Hippocampal formation (tissue), 2 donors: Measurements from ENCODE around the gene ATP4B.

Experiments used
- DNase-seq, 2 donors: peaks; one replicate each; lab custom pipeline; 2025; lab: John Stamatoyannopoulos, UW

ATP4B gene

DNA sequence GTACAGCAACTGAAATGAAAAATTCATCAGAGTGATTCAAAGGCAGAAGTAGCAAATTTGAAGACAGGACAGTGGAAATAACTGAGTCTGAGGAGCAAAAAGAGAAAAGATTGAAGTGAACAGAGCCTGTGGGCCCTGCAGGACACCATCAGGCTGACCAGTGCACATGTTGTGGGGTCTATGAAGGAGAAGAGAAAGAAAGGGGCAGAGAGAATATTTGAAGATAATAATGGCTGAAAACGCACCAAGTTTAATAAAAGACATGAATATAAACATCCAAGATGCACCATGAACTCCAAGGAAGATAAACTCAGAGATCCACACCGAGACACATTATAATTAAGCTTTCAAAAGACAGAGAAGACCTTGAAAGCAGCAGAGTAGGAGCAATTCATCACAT, 15.4 kb downstream of the ATP4B start:
- DNase-seq: no peak

- no peak for DNase-seq
Measured at GRCh38 chr13:113641426-113641825, 16.6 kb downstream of the ATP4B start.

DNA sequence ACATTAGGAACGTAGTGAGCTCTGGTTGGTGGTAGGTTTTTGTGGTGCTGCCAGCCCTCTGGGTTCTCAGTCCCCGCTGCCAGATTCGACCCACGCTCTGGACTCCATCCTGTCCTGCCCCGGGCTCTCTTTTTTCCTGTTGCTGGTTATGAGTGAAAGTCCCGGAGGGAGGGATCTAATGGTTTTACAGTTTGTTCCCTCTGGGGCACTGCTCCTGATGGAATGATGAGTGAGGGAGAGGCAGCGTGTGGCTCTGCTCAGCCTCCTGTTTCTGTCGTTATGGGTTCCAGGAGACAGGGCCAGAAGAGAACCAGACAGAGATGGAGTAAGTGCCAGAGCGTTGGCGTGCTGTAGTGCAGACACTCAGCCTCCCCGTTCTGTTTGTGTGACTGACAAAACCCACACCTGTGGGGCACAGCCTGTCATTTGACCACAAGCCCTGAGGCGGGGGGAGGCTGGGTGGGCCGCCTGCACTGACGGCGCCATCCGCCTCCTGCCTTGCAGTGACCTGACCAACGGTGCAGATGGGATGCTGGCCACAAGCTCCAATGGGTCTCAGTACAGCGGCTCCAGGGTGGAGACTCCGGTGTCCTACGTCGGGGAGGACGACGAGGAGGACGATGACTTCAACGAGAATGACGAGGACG, 18.3 kb downstream of the ATP4B start:
- no peak for DNase-seq

DNA sequence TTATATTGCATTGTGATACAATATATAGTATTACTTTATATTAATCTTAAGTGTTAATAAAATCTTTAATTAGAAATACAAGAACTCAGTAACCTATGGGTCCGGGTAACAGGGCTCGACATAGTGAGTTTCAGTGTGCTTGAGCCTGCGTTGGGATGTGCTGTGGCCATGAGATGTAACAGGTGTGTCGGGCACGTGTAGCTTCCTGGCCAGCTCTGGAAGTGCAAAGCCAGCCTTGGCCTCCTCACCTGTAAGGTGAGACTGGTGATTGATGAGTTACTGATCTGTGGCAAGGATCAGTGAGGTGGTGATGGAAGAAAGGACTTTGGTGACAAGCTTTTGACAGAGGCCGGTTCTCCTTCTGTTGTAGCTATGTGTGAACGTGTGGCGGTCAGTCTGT, 19.2 kb downstream of the ATP4B start:
- no peak for DNase-seq

DNA sequence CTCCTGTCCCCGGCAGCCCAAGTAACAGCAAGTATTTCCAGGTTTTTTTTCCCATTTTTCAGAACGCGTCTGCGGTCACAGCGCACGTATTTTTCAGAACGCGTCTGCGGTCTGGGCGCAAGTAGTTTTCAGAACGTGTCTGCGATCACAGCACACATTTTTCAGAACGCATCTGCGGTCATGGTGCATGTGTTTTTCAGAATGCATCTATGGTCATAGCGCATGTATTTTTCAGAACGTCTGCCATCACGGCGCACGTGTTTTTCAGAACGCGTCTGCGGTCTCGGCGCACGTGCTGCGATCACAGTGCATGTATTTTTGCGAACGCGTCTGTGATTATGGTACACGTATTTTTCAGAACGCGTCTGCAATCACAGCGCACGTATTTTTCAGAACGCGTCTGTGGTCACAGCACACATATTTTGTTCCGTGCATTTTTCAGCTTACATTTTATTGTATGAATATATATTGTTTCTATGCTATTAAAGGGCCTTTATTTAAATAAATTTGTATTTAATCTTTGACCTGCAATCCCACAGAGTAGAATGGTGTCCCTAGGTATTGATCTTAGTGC, 19.7 kb downstream of the ATP4B start:
- no peak for DNase-seq

DNA sequence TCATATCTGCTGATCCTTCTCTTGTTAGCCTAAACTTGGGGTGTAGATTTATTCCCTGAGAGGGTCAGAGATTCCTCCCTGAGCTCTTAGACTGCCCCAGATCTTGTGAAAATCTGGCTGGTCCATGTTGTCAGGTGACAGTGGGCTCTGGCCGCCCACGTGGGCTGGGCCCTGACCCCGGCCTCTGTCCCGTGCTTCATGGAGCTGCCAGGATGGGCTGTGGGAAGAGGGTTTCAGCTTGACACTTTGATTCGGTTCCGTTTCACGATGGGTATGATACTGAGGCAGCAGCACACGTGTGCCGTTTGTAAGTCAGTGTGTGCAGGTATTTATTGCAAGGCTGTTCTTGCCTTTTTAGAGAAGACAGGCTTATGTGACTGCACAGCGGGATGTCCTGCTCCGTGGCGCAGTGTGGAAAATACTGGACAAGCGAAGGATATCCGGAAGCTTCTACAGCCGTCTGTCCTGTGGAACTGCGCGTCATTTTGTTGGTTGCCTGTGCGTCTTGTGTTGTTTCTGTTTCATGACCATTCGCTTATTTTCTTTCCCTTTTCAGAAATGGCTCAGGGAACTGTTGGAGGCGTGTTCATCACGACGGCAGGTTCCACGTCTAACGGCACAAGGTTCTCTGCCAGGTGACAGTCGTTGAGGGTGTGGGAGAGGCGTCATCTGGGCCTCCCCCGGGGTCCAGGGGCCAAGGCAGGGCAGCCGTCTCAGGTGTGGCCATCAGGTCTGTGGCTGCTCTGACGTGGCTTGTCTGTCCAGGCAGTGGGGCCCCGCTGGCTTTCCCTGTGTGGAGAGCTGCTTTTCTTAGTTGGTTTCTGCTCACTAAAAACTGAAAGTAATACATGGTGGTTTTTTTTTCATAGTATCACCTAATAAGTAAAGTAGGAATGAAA, 20.5 kb downstream of the ATP4B start:
- no peak for DNase-seq

DNA sequence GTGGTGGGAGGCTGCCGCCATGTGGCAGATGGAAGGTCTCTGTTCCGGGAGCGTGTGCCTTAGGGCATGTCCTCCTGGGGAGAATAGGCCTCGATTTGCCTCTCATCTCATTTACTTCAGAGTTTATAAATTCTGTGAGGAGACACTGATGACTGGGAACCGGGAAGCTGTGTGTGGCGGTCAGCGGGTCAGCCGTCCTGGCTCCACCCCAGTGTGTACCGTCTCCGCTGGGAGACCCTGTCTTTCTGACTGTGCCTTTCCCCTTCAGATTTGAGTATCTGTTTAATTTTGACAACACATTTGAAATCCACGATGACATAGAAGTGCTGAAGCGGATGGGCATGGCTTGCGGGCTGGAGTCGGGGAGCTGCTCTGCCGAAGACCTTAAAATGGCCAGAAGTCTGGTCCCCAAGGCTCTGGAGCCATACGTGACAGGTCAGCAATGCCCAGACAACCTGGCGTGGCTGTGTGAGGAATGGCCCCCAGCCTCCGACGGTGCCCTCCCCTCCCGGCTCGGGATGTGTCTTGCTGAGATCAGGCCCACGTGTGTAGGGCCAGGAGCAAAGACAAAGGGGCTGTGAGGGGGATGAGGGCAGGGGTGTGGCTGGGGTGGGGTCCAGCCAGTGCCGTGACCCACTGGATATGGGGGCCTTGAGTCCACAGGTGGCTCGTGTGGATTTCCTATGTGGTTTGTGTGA, 21.6 kb downstream of the ATP4B start:
- no peak for DNase-seq

DNA sequence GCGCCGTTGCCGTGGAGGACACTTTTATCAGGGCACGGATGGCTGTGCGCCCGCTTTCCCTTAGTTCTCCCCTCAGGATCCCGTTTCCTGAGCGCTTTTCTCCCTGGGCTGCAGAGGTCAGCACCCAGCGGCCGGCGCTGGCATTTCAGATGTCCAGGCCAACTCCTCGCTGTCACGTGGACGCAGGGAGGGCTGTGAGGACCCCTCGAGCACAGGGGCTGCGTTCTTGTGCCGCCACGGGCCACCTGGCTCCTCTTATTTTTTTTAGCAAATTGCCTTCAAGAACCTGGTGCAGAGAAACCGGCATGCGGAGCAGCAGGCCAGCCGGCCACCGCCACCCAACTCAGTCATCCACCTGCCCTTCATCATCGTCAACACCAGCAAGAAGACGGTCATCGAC, 22.3 kb downstream of the ATP4B start:
- no peak for DNase-seq

- DNase-seq: no peak
Measured at GRCh38 chr13:113635048-113635420, 23.0 kb downstream of the ATP4B start.

GRCh38 chr13:113634279-113635047, 23.5 kb downstream of the ATP4B start:
- no peak for DNase-seq

DNA sequence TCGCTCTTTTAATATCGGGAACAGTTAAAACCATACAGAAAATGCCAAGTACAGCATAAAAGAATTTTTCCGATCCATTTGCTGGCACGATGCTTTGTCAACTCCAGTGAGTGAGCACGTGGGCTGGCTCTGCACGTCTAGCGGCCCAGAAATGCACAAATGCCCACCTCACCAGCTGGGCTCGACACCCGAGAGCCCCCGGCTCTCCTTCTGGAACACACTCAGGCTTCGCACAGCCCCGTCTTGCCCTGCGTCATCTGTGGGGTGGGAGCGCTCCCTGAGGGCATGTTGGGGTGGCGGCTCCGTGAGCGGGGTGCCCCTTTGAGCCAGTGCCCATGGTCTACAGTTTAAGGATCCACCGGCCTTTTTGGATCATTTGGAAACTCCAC, 24.5 kb downstream of the ATP4B start:
- no peak for DNase-seq

DNA sequence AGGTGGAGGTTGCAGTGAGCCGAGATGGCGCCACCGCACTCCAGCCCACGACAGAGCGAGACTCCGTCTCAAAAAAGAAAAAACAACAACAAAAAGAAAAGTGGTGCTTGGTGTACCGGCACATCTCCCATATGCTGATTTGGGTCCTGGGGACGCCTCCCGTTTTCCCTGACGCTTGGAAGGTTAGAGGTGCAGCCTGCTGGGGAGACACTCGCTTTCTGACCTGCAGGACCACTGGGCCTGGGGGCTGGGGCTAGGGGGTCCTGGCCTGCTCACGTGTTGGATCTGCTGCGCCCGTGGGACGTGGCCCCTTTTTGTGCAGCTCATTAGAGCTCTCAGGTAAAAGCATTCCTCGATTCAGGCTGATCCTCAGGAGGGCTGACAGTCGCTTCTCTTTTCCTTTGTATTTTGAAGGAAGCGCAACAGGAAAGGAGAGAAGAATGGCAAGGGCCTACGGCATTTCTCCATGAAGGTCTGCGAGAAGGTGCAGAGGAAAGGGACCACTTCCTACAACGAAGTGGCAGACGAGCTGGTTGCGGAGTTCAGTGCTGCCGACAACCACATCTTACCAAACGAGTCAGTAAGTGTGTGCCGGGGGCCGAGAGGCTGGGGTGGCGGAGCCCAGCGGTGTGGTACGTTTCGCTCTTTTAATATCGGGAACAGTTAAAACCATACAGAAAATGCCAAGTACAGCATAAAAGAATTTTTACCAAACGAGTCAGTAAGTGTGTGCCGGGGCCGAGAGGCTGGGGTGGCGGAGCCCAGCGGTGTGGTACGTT, 25.1 kb downstream of the ATP4B start:
- DNase-seq: no peak

DNA sequence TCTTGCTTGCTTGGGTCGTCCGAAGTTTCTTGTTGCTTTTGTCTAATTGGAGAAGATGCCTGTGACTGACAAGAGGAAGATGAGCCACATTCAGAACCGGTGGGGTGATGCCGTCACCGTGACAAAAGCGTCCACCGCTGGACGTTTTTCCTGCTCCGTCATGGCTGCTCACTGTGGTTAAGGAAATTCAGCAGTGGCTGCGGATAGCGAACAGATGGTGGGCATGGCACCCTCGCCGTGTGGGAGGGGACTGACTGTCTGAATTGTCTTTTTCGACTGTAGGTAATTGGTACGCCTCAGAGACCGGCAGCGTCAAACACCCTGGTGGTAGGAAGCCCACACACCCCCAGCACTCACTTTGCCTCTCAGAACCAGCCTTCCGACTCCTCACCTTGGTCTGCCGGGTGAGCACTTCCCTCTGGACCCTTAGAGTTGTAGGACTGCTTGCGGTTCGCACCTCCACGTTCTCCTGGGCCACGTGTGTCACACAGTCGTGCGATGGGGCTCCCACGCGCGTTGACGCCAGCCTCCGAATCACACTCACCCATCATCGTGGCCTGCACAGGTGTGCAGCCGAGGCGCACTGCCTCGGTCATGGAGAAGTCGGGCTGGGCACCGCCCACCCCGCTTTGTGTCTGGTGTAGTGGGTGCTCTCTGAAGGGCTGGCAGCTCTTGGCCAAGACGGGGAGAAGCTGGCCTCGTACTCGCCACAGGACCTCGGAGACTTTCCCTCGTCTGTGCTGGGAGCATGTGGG, 26.5 kb downstream of the ATP4B start:
- DNase-seq: no peak

DNA sequence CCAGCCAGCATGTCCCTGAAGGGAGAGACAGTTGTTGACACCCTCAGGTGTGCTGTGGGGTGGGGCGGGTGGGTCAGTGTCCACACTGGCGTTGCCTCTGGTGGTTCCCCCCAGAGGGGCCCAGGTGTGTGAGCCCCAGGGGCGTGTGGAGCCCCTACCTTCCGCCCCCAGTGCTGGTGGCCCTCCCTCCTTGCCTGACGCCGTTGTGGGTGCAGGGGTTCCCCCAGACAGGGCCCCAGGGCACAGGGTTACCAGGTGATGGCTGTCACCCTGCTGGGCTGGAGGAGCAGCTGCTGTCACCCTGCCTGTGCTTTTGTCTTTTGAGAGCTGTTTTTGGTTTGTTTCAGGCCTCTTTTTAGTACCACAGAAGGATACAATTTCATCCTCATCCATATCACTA, 27.2 kb downstream of the ATP4B start:
- DNase-seq: no peak

DNA sequence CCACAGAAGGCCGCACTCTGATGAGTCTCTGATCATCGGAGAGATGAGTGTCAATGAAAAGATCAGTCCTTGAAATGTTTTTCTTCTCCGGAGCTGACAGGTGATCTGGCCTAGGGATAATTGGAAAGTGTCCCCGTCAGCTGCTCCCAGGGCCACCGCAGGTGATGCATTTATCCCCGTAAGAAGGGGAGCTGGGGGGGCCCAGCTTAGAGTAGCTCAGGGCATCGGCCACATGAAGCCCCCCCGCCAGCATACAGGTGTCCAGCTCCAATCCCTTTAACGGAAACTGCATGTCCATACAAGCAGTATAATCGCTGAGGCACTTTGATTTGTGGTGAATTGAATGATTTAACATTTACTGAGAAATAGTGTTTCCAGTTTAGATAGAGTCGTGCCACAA, 27.7 kb downstream of the ATP4B start:
- no peak for DNase-seq

DNA sequence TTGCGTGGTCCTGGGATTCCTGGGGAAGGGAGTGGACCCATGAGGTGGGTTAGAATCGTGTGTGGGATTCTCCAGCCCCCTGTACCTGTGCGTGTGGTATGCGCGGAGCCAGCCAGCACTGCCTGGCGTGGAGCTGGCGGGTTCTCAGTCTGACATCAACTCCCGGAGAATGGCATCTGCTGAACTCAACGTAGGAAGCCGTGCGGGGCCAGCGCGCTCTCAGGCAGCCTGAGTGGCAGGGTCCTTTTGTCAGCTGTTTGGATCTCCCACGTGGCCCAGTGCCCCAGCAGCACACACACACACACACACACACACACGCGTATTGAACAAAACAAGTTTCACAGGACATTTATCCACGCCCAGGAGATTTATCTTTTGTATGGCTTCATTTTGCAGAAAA, 28.1 kb downstream of the ATP4B start:
- DNase-seq: no peak

DNA sequence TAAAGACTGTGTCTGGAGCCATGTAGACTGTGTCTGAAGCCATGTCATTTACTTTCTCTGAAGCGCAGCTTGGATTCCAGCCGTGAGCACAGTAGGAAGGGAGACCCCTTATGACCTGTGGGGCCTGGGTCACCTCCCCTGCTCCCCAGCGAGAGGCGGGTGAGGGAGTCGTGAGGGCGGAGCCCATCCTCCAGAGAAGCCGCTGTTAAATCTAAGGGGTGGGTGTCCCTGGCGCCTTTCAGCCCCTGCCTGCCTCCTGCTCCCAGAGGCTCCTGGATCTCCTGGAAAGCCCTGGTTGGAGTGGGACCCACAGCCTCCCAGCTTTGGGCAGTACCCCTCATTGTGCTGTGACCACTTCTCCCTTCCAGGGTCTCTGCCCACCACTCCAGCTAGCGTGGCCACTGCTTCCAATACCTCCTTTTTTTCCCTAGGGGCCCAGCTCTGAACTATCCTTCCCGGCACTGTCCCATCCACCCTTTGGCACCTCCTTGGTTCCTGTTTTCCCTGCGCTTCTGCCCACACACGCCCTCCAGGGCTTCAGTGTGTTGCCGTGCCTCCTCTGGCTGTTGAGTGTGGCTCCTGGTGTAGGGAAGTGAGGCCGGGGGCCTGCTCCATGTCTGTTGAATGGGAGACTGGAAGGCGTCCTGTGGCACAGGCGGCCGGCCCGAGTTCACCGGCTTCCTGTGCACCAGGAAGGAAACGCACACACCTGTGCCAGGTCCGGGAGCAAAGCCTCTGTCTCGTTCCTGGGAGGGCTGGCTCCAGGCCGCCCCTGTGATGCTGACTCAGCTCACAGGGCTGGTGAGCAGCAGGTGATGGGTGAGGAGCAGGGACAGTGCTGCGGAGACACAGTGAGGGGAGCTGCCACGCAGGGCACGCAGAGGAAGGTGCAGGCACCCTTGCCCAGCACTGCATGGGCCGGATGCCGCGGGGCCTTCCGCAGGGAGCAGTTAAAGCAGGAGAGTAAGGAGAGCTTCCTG, 29.4 kb downstream of the ATP4B start:
- DNase-seq: no peak

- no peak for DNase-seq
Measured at GRCh38 chr13:113627136-113627535, 30.9 kb downstream of the ATP4B start.
